HFF-Myc (cell line): ENCODE measurements around the gene CD44.

Experiments used
- DNase-seq: peaks from one replicate; pipeline ENCODE4 v3.0.0-alpha.2; 2011; ENCODE audit warnings: low read depth; ENCODE audit errors: extremely low read depth
- H3K4me3 ChIP-seq: replicated peaks from 2 replicates; pipeline ENCODE4 v1.5.1; 2011; ENCODE audit warnings: low read depth, mild to moderate bottlenecking, control low read depth, low read length
- TF ChIP-seq, protein P1 (sequence below): IDR thresholded peaks from 2 replicates; pipeline ENCODE4 v1.5.1; 2012; ENCODE audit warnings: mild to moderate bottlenecking, low read depth, low read length, control low read depth; ENCODE audit errors: missing control alignments

Gene CD44

DNA sequence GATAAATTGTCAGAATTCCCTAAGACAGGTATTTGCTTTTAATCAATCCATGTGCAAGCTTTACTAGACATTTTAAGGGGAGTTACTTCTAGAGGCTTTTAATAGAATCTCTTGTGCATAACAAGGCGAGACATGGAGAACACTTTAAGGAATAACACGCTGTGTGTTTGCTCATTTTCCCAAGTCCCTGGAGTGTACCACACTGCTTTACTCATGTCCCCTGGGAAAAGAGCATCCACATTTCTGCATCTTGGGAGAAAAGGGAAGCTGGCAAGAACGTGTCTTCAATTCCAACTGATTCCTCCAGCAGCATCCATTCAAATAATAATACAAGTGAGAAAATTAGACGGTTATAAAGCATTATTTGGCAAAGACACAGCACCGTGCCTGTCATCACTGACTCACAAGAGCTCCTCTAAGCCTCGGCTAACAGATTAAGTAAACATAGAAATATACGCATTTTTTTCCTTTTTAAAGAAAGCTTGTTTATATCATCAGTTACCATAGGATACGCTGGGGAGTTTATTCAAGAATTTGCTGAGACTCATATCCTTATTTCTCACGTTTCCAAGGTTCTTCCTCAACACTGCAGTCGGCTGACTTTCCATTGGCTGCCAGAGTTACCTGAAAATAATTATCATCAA is 121.5 kb downstream of the CD44 start:
- peak; percentile 75 for DNase-seq
- H3K4me3 ChIP-seq, result no peak overlapping the region

DNA sequence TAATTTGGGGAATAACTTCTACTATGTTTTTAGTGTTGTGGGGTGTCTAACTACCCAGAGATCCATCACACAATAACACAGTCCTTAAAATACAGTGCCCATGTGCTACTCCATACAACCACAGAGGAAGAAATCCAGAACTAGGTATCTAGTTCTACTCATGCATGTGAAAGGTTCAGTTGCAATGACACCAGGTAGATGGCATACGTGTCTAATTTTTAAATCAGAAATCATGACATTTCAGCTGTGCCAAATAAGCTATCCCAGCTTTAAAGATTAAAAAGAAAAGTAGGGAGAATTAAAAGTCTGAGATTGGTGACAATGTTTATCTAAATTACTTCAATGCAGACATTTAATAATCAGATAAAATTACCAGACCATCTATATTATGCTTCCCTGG is 122.2 kb downstream of the CD44 start:
- TF ChIP-seq, protein P1, sequence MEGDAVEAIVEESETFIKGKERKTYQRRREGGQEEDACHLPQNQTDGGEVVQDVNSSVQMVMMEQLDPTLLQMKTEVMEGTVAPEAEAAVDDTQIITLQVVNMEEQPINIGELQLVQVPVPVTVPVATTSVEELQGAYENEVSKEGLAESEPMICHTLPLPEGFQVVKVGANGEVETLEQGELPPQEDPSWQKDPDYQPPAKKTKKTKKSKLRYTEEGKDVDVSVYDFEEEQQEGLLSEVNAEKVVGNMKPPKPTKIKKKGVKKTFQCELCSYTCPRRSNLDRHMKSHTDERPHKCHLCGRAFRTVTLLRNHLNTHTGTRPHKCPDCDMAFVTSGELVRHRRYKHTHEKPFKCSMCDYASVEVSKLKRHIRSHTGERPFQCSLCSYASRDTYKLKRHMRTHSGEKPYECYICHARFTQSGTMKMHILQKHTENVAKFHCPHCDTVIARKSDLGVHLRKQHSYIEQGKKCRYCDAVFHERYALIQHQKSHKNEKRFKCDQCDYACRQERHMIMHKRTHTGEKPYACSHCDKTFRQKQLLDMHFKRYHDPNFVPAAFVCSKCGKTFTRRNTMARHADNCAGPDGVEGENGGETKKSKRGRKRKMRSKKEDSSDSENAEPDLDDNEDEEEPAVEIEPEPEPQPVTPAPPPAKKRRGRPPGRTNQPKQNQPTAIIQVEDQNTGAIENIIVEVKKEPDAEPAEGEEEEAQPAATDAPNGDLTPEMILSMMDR, result no peak
- no peak overlapping the region for H3K4me3 ChIP-seq
- no peak for DNase-seq

More for the DNA sequence above, 121.5 kb downstream of the CD44 start:
- TF ChIP-seq, protein P1, result no peak

DNA sequence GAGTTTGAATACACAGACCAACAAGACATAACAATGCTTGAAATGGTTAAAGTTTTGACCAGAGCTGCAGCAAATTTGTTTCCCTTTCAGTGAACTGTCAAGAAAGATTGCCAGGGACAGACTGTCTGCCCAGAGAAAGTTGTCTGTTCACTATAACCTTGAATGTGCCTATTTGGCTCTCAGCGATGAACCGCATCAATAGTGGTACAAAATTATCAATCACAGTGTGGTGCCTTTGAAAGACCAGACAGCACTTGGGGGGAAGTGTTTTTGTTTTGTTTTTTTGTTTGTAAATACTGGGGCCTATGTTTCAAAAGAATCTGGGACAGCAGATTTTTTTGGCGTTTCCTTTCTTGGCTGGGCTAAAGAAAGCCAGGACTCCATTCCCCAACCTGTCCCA is 123.1 kb downstream of the CD44 start:
- no peak overlapping the region for H3K4me3 ChIP-seq
- no peak for DNase-seq
- TF ChIP-seq, protein P1, result no peak

DNA sequence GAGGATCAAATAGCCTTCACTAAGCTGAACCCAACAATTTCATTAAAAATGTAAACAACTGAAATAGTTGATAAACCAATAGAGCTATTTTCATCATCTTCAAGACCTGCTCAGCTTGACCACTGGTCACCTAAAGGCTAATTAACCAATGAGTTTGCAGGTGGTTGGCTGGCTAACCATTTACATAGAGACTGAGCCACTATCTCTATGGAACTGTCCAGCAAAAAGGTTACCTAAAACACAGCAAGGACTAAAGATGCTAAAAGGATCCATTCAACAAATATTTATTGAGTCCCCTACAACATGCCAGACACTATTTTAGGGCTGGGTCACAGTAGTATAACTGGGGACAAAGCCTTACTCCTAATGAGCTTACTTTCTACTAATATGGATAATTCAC is 123.8 kb downstream of the CD44 start:
- TF ChIP-seq, protein P1, result no peak
- DNase-seq, result no peak
- H3K4me3 ChIP-seq, result no peak overlapping the region

DNA sequence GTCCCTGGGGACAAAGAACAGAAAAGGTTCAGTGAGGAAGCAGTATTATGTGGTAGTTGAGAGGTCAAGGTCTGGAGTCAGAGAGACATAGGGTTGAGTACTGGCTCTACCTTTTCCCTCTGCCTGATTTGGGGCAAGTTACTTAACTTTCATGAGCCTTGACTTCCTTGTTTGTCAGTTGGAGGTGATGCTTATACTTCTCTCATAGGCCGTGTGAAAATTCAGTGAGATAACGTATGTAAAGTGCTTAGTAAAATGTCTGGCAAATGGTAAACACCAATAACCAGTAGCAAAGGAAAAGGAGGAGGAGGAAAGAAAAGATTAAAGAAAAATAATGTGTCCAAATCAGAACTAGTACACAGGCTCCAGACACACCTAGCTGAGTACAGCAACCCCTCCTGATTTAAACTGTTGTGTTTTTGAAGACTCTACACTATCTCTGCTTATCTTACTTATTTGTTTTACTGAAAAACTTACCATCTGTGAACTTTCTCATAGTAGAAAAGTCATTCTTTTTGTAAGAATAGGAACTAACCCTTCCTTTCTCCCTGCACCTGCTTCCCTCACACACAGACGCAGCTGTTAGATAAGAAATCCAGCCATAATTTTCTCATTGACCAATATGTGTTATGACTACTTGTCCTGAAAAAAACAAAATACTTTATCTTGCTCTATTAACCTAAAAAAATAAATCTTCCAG is 126.9 kb downstream of the CD44 start:
- H3K4me3 ChIP-seq, result no peak overlapping the region
- TF ChIP-seq, protein P1, result no peak
- no peak for DNase-seq

DNA sequence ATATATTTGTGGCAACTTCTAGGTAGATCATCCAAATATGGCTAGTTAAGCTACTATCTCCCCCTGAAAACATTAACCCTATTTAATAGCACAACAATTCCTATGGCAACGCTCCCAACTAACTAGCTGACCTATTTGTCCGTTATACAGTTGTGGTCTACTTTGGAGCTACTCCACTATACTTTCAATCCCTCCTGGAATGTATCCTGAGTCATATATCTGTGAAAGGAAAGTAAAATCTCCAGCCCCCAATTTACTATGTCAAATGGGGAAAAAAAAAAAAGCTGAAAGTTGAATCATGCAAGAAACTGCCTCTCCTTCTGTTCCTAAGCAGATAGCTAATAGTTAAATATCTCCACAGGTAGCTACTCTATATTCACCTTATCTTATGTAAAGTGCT is 128.5 kb downstream of the CD44 start:
- TF ChIP-seq, protein P1, result no peak
- peak; percentile 73 for DNase-seq
- H3K4me3 ChIP-seq, result no peak overlapping the region
